22Rv1 (cell line): ENCODE data around the gene JARID2.

Experiments
- ZFX ChIP-seq: fragments of 450-650 bp; IDR thresholded peaks from 2 replicates; pipeline ENCODE4 v1.6.1; 2017; ENCODE audit warnings: antibody characterized with exemption, borderline replicate concordance
- TF ChIP-seq, protein P1 (sequence below): fragments of 450-650 bp; IDR thresholded peaks from 2 replicates; pipeline ENCODE4 v1.5.1; 2017; ENCODE audit warnings: mild to moderate bottlenecking

DNA sequence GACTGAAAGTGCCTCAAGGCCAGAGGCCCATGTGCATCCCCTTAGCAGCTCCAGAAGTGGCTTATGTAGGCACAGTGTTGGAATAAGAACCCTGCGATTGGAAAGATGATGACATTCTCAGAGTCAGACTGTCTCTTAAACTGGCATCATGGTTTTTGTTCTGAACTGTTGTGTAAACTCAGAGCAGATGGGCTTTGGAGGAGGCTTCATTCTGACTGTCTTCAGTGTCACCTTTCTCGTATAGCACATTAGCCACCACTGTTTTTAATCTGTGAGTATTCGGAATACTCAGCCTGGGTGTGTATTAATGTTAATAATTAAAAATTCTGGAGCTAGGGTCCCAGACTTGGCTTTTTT is 140.9 kb downstream of the JARID2 start:
- TF ChIP-seq, protein P1, sequence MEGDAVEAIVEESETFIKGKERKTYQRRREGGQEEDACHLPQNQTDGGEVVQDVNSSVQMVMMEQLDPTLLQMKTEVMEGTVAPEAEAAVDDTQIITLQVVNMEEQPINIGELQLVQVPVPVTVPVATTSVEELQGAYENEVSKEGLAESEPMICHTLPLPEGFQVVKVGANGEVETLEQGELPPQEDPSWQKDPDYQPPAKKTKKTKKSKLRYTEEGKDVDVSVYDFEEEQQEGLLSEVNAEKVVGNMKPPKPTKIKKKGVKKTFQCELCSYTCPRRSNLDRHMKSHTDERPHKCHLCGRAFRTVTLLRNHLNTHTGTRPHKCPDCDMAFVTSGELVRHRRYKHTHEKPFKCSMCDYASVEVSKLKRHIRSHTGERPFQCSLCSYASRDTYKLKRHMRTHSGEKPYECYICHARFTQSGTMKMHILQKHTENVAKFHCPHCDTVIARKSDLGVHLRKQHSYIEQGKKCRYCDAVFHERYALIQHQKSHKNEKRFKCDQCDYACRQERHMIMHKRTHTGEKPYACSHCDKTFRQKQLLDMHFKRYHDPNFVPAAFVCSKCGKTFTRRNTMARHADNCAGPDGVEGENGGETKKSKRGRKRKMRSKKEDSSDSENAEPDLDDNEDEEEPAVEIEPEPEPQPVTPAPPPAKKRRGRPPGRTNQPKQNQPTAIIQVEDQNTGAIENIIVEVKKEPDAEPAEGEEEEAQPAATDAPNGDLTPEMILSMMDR = no peak
- TF ChIP-seq ZFX = no peak
